Right kidney (tissue), 1 donor: Measurements from ENCODE around the gene MED10.

Experiments used
- DNase-seq: peaks from one replicate; pipeline ENCODE4 v3.0.0-alpha.2; 2016

MED10 gene

GRCh38 chr5:6401410-6401809, 23.1 kb upstream of the MED10 start:
- DNase-seq, result no peak

DNA sequence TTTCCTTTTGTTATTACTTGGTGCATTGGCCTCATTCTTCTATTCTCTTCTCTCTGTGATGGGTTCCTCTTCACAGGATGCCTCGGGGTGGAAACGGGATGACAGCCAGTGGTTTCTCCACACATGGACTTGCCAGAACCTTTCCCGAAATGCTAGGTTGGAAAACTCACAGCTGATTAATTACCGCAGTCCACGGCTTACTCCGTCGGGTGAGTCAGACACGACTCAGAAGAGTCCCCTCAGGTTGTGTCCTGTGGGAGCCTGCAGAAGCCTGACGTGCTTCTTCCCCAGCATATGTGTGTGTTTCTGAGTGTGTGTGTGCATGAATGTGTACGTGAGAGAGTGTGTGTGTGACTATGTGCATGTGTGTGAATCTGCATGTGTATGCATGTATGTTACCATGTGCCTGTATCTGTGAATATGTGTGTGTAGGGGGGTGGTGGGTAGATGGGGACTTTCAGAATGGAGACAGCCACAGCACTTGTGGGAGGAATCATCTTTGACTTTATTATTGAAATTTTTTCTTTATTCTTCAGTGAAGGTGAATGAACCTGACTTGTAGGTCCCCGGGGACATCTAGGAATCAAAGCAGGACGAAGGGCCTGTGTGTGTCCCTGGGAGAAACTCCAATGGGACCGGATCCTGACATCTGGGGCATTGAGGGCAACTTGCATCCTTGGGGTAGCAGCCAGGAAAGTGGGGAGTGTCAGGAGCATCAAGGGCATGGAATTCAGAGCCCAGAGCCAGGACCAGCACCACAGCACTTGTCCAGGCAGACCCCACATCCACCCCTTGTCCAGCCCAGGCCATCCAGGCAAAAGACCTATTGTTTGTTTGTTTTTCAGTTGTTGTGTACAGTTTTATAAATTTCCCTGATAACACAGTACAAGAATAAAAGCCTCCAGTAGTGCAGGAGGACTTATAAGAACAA, 21.9 kb upstream of the MED10 start:
- no peak for DNase-seq

DNA sequence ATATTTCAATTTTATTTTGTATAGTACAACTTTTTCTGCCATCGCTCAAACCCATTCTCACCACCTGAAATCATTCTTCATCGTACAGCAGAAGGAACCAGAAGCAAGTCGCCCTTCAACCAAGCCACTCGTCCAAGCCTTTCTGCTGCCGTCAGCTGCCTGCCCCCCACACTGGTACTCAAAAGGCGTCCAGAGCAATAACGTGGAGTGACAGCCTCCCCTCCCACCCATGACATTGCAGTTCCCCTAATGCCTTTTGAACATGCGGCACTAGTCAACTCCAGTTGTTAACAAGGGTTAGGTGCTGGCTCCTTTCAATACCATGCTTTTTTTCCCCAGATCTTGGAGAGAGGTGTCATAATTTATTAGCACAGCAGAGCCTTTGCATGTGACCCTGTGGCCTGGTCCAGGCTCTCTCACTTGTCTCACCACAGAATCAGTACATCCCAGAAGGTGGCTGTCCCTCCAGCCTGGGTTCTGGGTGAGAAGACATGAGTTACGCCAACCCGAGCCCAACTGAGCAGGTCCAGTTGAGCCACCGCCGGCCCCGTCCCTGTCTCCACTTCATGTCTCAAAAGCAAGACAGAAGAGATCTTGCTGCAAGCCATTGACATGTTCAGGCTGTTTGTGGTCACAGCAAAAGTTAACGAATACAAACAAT, 20.4 kb upstream of the MED10 start:
- no peak for DNase-seq

DNA sequence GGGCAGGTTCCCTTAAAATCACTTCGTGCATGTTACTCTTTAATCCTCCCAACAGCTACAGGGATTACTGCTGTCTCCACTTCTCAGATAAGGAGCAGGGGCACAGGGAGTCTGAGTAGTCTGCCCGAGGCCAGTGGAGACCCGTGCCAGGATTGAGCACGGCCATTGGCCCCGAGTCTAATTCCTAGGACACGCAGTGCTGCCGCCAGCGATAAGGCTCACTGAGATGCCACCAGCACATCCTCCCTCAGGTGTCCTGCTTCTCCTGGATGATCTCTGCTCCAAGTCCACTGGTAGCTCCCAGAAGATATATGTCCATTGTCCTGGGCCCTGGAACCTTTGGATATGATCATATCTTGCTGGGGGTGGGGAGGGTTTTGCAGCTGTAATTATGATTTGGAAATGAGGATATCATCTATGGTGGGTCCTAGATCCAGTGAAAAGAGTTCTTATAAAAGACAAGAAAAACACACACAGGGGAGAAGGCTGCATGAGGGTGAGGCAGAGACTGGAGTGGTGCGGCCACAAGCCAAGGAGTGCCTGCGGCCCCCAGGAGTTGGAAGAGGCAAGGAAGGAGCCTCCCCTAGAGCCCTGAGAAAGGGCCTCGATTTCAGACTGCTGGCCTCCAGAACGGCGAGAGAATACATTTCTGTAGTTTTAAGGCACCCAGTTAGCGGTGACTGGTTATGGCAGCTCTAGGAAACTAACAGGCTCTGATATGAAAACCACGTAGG, 19.4 kb upstream of the MED10 start:
- DNase-seq, result no peak

GRCh38 chr5:6396836-6397535, 18.6 kb upstream of the MED10 start:
- DNase-seq, result no peak

GRCh38 chr5:6396043-6396442, 17.7 kb upstream of the MED10 start:
- no peak for DNase-seq

DNA sequence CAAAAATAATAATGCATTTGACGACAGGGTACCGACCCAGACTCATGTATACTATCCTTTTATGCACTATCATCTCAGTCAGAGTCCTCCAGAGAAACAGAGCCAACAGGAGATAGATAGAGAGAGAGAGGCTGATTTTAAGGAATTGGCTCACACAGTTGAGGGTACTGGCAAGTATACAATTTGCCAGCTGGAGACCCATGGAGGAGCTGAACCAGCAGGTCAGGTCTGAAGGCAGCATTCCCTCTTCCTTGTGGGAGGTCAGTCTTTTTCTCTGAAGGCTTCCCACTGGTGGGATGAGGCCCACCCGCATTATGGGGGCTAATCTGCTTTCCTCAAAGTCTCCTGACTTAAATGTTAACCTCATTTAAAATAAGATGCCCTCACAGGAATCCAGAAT, 17.3 kb upstream of the MED10 start:
- no peak for DNase-seq

DNA sequence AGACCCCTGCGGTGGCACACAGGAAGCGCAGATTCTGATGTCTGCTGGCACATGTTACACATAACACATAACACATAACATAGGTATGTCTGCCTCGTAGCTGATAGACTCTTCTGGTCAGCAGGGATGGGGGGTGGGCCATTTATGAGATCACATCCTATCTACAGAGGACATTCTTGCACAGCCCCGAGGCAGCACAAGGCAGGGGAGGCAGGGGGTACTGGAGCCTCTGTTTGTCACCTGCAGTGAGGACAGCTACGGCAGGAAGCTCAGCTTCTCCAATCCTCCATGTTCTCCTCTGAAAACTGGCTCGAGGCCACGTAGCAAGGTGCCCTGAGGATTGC, 16.7 kb upstream of the MED10 start:
- no peak for DNase-seq

DNA sequence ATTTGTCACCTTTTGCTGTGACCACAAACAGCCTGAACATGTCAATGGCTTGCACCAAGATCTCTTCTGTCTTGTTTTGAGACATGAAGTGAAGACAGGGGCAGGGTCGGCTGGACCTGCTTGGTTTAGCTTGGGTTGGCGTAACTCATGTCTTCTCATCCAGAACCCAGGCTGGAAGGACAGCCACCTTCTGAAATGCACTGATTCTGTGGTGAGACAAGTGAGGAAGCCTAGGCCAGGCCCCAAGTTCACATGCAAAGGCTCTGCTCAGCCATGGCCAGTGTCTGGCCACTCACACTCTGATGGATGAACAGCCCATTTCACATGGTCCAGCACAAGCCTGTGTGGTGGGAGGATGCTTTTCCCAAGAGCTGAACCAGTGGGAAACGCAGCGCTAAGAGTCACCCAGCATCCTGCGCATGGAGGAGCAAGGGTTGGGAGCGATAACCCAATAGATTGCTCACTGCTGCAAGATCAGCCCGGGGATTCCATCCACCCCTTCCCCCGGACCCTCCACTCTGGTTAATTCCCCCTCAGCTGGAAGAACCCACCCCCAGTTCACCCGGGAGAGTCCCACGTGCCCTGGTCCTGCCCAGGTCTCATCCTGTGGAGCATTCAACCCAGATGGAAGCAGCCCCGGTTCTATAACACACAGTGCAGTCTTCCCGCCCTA, 16.2 kb upstream of the MED10 start:
- DNase-seq, result no peak

DNA sequence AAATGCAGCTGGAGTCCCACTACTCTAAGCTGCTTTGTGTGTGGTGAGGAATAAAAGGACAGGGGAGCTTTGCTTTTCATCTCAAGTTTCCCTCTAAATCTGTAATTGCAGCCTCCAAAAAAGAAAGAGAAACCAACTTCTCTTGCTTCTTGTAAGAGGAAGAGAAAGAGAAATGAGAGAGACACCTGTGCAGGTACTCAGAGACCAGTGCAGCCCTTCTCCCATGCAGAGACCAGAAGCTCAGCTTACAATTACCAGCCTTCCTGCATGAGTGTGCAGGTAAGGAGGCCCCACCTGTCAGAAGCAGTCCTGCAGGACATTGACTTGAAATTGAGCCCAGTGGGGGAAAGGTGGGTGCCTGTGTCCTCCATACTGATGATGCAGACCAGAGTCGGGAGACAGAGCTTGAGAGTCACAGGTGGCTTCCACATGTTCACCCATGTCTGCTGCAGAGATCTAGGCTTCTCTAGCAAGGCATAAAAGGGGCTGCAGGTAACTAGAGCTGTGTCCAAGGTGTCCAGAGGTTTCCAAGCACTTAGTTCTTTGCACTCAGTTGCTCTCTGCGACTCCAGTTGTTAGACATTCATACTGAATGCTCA, 15.3 kb upstream of the MED10 start:
- no peak for DNase-seq

DNA sequence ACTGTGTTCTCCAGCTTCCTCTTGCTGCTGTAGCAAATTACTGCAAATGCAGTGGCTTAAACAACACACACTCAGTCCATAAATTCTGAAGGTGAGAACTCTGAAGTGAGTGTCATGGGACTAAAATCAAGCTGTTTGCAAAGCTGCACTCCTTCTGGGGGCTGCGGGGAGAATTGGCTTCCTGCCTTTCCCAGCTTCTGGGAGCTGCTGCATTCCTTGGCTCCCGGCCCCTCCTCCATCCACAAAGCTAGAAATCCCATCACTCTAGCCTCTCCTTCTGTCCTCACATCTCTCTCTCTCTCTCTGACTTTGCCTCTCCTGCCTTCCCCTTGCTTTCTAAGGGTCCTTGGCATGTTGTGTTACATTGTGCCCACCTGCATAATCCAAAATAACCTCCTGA, 14.2 kb upstream of the MED10 start:
- DNase-seq, result no peak

GRCh38 chr5:6391151-6391550, 12.8 kb upstream of the MED10 start:
- DNase-seq, result no peak

DNA sequence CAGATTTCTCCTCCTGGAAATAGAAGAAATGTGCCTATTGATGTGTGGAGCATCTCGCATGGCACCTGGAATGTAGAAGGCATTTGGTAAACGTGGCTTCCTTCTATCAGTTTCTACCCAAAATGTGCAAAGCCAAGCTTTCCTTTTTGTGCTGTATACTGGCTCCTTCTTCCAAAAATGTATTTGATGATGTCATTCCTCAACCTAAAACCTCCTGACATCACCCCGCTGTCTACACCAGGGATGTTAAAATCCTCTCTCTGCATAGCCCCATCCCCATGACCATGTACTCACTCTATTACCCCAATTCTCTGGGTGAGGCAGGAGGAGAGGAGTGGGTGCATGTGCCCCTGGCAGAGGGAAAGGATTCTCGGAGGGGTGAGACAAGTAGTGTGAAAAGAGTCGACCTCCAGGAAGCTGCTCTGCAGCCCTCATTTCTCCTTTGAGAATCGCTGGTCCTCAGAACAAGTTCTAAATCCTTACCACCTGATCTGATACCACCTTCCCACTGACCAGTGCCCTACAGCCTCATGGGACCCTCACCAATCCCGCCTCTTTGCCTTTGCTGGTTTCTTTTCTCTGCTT, 11.7 kb upstream of the MED10 start:
- no peak for DNase-seq

- no peak for DNase-seq
These were observed 11.1 kb upstream of the MED10 start for GRCh38 chr5:6389397-6389796.

DNA sequence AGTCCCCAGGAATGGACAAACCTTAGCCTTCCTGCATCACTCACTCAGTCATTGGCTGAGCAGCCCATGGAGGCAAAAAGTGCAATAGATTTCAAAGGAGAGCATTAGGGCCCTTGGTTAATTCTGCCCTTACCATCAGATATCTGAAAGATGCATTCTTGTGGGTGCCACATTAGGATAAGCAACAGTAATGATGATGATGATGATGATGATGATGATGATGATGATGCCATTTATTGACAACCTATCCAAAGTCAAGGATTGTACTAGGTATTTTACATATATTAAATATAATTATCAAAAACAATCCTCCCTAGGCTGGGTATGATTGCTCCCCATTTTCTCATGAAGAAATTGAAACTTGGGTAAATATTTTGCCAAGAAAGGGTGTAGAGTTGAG, 9.6 kb upstream of the MED10 start:
- DNase-seq, result no peak

GRCh38 chr5:6386271-6386670, 7.9 kb upstream of the MED10 start:
- no peak for DNase-seq

GRCh38 chr5:6384856-6385255, 6.5 kb upstream of the MED10 start:
- no peak for DNase-seq

DNA sequence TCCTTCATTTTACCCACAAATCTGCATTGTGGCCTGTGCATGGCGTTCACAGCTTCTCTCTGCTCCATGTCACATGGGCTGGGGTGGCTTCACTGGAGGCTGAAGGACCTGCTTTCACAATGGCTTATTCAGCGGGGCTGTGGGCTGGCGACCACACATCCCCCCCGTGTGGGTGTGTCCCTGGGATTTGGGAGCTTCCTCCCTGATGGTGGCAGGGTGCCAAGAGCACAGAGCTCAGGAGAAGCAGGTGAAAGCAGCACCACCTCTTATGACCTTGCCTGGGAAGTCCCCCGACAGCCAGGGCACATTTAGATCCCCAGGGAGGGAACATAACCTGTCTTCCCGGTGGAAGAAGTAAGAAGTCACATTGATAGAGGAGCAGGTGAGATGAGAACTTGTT, 5.0 kb upstream of the MED10 start:
- no peak for DNase-seq

GRCh38 chr5:6379246-6379645, 899 bp upstream of the MED10 start:
- DNase-seq, result no peak

- no peak for DNase-seq
These were observed 388 bp upstream of the MED10 start for GRCh38 chr5:6378766-6379103.

GRCh38 chr5:6377582-6377904, 804 bp downstream of the MED10 start:
- DNase-seq, result no peak
